ENCODE results near the gene CACNA1C.

CACNA1C gene

GRCh38 chr12:2495417-2496112 is 442.8 kb downstream of the CACNA1C start:
- no peak for DNase-seq

GRCh38 chr12:2498964-2499500 is 446.2 kb downstream of the CACNA1C start:
- no peak for DNase-seq

GRCh38 chr12:2501464-2502191 is 448.8 kb downstream of the CACNA1C start:
- DNase-seq = no peak

DNA sequence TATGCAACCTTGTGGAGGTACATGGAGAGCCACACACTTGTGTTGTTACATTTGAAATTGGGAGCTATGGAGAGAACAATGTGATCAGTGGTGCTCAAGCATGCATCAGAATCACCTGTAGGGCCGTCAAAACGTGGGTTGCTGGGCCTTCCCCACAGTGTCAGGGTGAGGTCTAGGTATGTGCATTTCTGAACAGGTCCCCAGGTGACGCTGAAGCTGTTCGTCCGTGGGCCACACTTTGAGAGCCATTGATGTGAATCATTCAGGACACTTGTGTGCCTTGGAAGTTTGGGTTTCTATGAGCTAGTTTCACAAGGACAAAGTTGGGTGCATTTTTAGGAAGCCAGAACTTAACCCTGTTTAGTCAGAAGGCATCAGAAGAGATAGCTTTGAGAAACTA is 450.2 kb downstream of the CACNA1C start:
- DNase-seq = no peak

- no peak for DNase-seq
Measured at GRCh38 chr12:2503762-2504161, 451.0 kb downstream of the CACNA1C start.

GRCh38 chr12:2504577-2504976 is 451.8 kb downstream of the CACNA1C start:
- no peak for DNase-seq

GRCh38 chr12:2507814-2508213 is 455.0 kb downstream of the CACNA1C start:
- no peak for DNase-seq

DNA sequence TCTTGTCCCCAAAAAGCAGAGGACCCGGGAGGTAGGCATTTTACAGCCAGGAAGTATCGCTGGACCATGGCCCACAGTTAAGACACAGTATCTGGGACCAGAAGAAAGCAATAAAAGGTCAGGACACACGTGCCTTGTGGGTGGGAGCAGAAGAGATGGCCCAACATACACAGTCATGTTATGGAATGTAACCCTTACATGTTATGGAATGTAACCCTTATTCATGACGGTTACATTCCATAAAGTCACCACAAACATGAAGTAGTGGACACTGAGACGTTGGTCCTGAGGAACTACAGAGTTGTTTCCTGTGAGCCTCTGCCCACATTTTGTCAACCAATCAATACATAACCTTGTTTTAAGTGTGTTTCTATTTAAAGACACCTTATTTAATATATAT is 456.4 kb downstream of the CACNA1C start:
- no peak for DNase-seq

DNA sequence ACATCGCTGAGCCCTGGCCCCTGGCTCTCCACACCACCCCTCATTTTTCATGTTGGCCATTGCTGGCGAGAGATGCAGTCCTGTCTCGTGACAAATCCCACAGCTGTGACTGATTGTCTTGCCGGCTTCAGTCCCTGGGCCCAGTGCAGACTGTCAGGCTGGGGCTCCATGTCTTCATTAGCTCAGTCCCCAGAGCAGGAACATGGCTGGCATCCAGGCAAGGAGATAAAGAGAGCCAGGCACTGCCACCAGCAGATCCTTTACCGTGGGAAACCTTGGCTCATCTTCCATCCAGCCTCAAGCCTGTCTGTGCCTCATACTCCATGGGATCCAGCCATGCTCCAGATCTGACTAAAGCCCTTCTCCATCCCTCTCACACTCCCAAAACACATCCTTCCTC is 457.3 kb downstream of the CACNA1C start:
- DNase-seq = no peak

- DNase-seq = no peak
Measured at GRCh38 chr12:2513141-2514037, 460.6 kb downstream of the CACNA1C start.

- DNase-seq = no peak
Measured at GRCh38 chr12:2514038-2514340, 461.2 kb downstream of the CACNA1C start.

DNA sequence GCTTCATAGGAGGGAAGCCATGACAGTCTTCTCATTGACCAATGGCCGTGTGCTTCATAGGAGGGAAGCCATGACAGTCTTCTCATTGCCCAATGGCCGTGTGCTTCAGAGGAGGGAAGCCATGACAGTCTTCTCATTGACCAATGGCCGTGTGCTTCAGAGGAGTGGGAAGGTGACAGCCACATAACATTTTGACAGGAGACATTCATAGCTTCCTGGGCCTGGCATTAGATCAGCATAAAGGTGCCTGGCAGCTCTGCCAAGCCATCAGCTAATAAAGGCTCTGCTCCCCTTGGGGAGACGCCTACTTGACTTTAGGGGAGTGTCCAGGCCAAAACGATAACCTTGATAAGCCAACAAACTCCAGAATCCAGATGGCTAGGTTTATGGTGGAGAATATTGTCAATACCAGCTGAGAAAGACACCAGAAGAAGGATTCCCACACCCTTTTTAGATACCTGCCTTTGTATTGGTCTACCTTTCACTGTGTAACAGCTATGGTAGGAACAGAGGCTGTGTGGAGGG is 468.0 kb downstream of the CACNA1C start:
- DNase-seq = no peak

- DNase-seq = no peak
Measured at GRCh38 chr12:2523317-2523716, 470.5 kb downstream of the CACNA1C start.

DNA sequence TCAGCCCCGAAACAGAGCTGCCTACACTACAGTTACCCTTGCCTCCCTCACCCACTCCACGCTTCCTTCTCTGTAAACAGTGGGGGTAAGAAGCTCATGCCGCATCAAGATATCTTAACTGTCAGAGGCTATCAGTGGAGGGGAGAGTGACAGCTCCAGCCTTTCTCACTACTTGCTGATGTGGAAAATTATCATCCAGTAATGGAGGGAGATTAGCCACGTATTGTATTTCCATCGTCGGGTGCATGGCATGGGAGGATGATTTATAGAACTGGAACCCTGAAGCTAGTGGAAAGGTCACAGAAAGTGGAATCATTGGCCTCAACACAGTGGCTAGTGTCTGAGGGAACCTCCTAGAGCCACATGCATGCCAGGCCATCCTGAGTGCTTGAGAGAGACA is 471.1 kb downstream of the CACNA1C start:
- DNase-seq = no peak

GRCh38 chr12:2526371-2526770 is 473.6 kb downstream of the CACNA1C start:
- no peak for DNase-seq

- DNase-seq = no peak
Measured at GRCh38 chr12:2528001-2528400, 475.2 kb downstream of the CACNA1C start.

DNA sequence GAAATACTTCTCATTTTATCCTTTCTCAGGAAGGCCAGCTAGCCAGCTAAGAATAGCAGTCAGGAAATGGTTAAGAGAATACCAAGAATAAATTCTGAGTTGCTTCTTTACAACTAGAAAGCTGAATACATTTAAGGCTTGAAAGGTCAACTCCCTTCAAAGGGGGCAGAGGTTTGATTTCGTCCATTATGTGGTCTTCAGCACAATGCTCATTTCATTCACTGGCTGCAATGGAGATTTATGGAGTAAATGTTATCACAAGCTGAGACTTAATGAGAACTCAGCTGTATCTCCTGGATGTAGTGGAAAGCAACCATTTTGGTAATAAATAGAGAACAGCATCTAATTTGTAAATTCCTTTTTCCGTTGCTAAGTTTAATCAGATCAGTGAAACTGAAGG is 477.0 kb downstream of the CACNA1C start:
- no peak for DNase-seq

GRCh38 chr12:2531371-2531770 is 478.6 kb downstream of the CACNA1C start:
- DNase-seq = no peak

- no peak for DNase-seq
Measured at GRCh38 chr12:2533036-2533435, 480.2 kb downstream of the CACNA1C start.

GRCh38 chr12:2535583-2536204 is 482.9 kb downstream of the CACNA1C start:
- DNase-seq = no peak

DNA sequence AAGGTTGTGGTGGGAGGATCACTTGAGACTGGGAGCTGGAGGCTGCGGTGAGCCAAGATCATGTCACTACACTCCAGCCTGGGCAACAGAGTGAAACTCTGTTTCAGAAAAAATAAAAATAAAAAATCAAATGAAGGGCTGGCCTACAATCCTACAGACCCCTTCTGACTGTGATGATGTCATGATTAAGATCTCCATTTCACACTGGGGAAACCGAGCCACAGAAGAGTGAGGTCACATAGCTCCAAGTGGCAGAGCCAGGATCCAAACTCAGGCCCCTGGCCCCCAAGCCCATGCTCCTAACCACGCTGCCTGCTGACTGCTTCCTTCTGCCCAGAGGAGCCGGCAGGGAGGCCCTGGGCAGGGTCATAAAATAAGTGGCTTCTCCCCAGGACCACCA is 483.9 kb downstream of the CACNA1C start:
- DNase-seq = no peak

DNA sequence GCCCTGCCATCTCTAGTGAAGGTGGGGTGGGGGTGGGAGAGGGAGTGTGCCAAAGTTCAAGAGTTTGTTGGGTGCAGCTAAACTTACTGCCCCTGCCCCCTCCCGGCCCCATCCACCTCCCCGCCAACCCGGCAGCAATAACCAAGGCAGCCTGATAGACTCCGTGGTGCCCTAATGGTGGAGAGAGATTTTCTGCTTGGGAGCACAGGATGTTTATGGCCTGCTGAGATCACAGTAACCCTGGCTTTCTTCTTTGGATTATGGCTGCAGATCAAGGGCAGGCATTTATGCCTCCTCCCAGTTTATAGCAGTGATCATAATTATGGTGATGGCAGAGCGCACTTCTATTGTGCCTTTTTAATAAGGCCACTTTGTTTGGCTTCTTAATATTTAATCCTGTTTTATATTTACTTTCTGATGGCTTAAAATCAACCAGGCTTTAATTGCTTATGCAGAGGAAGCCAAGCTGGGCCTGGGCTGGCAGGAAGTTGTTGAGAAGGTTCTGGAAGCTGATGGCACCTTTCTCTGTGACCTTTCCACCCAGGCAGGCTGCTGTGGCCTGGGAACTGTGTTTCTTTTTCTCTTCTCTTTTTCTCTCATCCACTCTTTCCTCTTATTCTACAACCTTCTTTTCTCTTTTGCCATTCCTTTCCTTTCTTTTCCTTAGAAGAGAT is 485.2 kb downstream of the CACNA1C start:
- DNase-seq = no peak

All from stimulated activated naive CD4-positive, alpha-beta T cell treated with Interleukin-2 at 50 U/mL for 16 hours (primary cell).